GM10266 (cell line): ENCODE results near the gene PLIN1.

ENCODE experiments used
- DNase-seq: peaks from one replicate; pipeline ENCODE4 v3.0.0; 2012; ENCODE audit errors: extremely low spot score
- TF ChIP-seq, protein P1 (sequence below): IDR thresholded peaks from 2 replicates; pipeline ENCODE4 v1.5.1; 2012; ENCODE audit warnings: mild to moderate bottlenecking, low read depth; ENCODE audit not compliant: control insufficient read depth, insufficient read depth; ENCODE audit errors: missing control alignments

Gene PLIN1

DNA sequence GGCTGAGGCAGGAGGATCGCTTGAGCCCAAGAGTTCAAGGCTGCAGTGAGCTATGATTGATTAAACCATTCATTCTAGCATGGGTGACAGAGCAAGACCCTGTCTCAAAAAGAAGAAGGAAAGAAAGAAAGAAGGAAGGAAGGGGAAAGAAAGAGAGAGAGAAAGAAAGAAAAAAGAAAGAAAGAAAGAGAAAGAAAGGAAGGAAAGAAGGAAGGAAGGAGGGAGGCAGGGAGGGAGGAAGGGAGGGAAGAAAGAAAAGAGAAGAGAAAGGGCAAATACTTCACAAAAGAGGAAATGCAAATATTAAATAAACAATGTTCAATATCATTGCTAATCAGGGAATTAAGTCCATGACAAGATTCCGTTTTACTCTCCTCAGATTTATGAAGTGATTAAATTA, 19.9 kb downstream of the PLIN1 start:
- DNase-seq, result no peak
- TF ChIP-seq, protein P1, sequence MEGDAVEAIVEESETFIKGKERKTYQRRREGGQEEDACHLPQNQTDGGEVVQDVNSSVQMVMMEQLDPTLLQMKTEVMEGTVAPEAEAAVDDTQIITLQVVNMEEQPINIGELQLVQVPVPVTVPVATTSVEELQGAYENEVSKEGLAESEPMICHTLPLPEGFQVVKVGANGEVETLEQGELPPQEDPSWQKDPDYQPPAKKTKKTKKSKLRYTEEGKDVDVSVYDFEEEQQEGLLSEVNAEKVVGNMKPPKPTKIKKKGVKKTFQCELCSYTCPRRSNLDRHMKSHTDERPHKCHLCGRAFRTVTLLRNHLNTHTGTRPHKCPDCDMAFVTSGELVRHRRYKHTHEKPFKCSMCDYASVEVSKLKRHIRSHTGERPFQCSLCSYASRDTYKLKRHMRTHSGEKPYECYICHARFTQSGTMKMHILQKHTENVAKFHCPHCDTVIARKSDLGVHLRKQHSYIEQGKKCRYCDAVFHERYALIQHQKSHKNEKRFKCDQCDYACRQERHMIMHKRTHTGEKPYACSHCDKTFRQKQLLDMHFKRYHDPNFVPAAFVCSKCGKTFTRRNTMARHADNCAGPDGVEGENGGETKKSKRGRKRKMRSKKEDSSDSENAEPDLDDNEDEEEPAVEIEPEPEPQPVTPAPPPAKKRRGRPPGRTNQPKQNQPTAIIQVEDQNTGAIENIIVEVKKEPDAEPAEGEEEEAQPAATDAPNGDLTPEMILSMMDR, result no peak

DNA sequence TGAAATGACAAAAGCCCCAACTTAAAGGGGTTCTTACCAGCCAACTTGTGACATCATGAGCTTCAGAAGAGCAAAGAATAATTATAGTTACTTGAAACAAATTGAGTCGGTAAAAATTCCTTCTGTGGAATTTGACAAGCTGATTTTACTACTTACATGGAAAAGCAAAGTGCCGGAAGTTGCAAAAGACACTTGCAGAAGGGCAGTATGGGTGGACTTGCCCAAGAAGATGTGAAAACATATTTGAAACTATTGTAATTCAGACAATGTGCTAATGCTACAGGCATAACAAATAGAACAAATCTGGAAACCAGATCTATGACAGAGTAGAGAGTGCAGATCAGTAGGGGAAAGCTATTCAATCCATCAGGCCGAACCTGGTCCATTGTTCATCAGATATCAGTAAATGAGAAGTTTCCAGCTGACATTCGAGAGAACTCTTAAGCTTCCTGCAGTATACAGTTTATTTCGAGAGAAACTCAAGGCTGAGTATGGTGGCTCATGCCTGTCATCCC, 21.4 kb downstream of the PLIN1 start:
- no peak for DNase-seq
- TF ChIP-seq, protein P1, result no peak

DNA sequence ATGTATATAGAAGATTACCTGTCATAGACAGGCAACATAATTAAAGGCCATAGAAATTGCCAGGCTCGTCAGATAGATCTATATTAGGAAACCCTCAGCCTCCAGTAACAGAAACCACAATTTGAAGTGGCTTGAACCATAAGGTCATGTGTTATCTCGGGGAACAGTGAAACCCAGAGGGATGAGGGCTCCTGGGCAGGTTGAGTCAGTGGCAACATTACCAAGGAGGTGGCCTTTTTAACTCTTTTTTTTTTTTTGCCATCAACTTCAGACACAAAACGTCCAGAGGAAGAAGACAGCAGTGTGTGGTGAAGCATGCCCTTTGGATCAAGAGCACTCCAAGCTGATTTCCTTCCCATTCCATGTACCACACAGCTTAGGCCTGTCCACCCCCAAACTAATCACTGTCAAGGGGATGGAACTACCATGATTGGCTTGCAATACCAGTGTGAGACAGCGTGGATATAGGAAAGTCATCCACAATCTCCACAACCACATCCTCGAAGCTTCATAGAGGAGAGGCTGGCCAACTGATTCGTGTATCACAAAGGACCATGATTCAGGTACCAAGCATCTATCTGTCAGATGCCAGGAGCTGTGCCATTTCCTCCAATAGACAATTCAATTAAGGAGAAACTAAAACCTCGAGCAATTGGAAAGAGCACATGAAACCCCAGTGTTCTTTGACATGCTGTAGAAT, 22.9 kb downstream of the PLIN1 start:
- TF ChIP-seq, protein P1, result no peak
- DNase-seq, result no peak

DNA sequence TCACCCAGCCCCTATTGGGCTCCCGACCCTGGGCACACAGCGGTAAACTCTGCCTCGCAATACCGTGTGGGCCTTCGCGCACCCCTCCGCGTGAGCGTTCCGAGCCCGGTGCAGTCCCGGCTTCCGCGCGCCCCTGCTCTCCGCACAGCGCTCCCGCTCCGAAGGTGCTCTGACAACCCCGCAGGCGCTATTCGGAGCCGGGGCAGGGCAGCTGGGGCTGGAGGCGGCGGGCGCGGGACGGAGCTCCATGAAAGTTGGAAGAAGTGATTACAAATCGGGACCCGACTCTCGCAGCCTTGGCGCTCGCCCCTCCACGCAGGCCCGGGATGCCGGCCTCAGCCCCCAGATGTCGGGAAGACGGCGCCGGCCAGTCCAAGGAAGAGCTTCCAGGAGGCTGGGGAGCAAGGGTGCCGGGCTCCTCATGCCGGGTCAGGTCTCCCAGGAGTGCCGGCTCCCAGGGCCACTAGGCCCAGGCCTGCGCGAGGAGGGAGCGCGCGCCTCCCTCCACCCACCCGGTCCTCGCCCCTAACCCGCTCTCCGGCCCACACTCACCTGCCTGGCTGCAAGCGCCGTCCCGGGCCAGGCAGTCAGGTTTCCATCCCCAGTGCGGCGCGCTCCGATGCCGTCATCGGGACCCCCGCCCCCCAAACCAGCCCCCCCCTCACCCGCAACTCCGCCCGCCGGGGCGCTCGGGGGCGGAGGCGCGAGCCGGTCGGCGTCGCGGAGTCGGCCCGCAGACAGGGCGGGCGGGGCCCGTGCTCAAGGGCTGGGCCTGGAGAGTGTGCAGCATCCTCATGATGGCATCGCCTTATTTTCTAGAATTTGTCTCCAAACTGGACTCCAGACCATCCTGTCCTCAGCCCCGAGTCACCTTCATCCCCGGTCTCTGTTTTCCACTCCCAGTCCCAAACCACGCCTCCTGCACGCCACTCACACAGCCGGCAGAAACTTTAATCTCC, 24.0 kb downstream of the PLIN1 start, which contains the start of gene KIF7:
Gene KIF7, minus strand, starts transcription at position 621 of the 959 bp plus-strand sequence. CDS start 2,537 bp downstream, outside the sequence.
- TF ChIP-seq, protein P1, result no peak
- DNase-seq, result peak; percentile 89

DNA sequence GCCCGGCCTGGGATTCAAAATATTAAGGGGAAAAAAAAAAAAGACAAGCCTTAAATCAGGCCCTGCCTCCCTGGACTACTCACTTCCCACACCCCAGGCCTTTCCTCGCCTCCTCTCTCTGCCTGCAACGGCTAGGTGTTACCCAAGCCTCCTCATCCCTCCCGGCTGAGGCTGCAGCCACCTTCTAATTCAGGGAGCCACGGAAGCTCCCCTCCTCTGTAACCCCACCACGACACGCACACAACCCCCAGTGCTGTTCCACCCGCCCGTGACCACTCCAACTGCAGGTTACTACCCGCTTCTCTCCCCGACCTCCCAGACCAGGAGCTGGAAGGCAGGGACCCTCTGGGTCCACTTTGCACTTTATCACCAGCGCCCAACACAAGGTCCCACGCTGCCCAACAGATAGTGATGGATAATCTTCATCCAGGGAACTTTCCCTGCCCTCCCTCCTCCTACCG, 24.8 kb downstream of the PLIN1 start:
- TF ChIP-seq, protein P1, result no peak
- no peak for DNase-seq

DNA sequence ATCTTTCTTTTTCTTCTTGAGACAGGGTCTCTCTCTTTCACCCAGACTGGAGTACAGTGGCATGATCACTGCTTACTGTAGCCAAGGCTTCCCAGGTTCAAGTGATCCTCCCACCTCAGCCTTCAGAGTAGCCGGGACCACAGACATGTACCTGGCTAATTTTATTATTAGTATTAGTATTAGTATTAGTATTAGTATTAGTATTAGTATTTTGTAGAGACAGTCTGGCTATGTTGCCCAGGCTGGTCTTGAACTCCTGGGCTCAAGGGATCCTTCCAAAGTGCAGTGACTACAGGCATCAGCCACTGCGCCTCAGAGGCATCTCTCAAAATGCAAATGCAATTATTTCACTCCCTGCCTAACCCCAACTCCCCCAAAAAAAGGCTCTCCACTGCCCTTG, 25.6 kb downstream of the PLIN1 start:
- no peak for DNase-seq
- TF ChIP-seq, protein P1, result no peak
